ENCODE results near the gene HUWE1. TPM values are rescaled to one million over a fixed set of nuclear protein-coding genes. Genes with fewer than 3 reads are reported as not detected.

The HUWE1 gene
- total RNA-seq, 1 donor from 2014 or later, result 147 TPM

- peaks cover 3% of the 10 kb centered on the region for H3K9me3 Mint-ChIP-seq (ENCODE audit: low read depth)
- H3K36me3 Mint-ChIP-seq (ENCODE audit: low read depth), result no peaks in the 10 kb centered on the region
- H3K27ac Mint-ChIP-seq (ENCODE audit: unreplicated experiment), result no peak overlapping the region
- no peaks in the 10 kb centered on the region for H3K4me1 Mint-ChIP-seq (ENCODE audit: low read depth)
- no peak for TF ChIP-seq CTCF (IDR thresholded peaks at IDR 0.05)
- H3K4me3 Mint-ChIP-seq (ENCODE audit: unreplicated experiment), result no peak overlapping the region
- peaks cover 2% of the 10 kb centered on the region for H3K27me3 Mint-ChIP-seq (ENCODE audit: low read depth)
- no peak for DNase-seq (ENCODE audit: low spot score)
Measured at GRCh38 chrX:53486285-53486684, 200.2 kb downstream of the HUWE1 start.

- Mint-ChIP-seq H3K4me1 (ENCODE audit: low read depth) (no peaks in the 10 kb centered on the region), H3K27me3 (ENCODE audit: low read depth) (peaks cover 2% of the 10 kb centered on the region), H3K36me3 (ENCODE audit: low read depth) (no peaks in the 10 kb centered on the region), H3K4me3 (ENCODE audit: unreplicated experiment) (no peak overlapping the region), H3K27ac (ENCODE audit: unreplicated experiment) (no peak overlapping the region), H3K9me3 (ENCODE audit: low read depth) (no peaks in the 10 kb centered on the region)
- no peak for DNase-seq (ENCODE audit: low spot score)
- TF ChIP-seq CTCF (IDR thresholded peaks at IDR 0.05), result no peak
Measured at GRCh38 chrX:53483838-53484405, 202.6 kb downstream of the HUWE1 start.

- H3K9me3 Mint-ChIP-seq (ENCODE audit: low read depth), result peaks cover 3% of the 10 kb centered on the region
- no peak overlapping the region for H3K4me3 Mint-ChIP-seq (ENCODE audit: unreplicated experiment)
- H3K4me1 Mint-ChIP-seq (ENCODE audit: low read depth), result no peaks in the 10 kb centered on the region
- DNase-seq (ENCODE audit: low spot score), result no peak
- no peak overlapping the region for H3K27ac Mint-ChIP-seq (ENCODE audit: unreplicated experiment)
- H3K36me3 Mint-ChIP-seq (ENCODE audit: low read depth), result no peaks in the 10 kb centered on the region
- peaks cover 2% of the 10 kb centered on the region for H3K27me3 Mint-ChIP-seq (ENCODE audit: low read depth)
- TF ChIP-seq CTCF (IDR thresholded peaks at IDR 0.05), result no peak
Measured at GRCh38 chrX:53483416-53483815, 203.1 kb downstream of the HUWE1 start.

Small RNA genes within 50 kb of the gene (microRNA-seq; reads per million reads assigned to microRNA genes)
- gene MIR98 (ENCODE audit: borderline number of aligned reads) (6,187 reads per million, percentile 92 among the genes with 10 or more reads in this experiment), gene MIRLET7F2 (ENCODE audit: borderline number of aligned reads) (7,186 reads per million, percentile 93 among the genes with 10 or more reads in this experiment)
